ENCODE measurements around the gene STX7.

GRCh38 chr6:132525866-132526265 is 12.9 kb upstream of the STX7 start:
- TF ChIP-seq POLR2A (IDR thresholded peaks at IDR 0.05) (no peak), CTCF (IDR thresholded peaks at IDR 0.05) (no peak)

All from thyroid gland (tissue), 4 donors.